SK-N-SH (cell line): ENCODE data around the gene ISX. TPM values are rescaled to one million over a fixed set of nuclear protein-coding genes. Genes with fewer than 3 reads are reported as not detected.

Experiments
- CTCF ChIA-PET: fragments of 300-600, 350-600 bp; formaldehyde crosslinking; extraction: SDS; loops from one replicate; lab custom pipeline; 2021; lab: Yijun Ruan, JAX
- POLR2A ChIA-PET: fragments of 350-600 bp; sonication (Branson Sonifier 250); formaldehyde crosslinking; extraction: SDS; loops from one replicate; lab custom pipeline; 2020; ENCODE audit warnings: antibody characterized with exemption, inconsistent platforms; lab: Yijun Ruan, JAX
- DNase-seq: peaks from one replicate; pipeline ENCODE4 v3.0.0; 2012
- H2AFZ ChIP-seq: fragments of 200-600 bp; sonication (generic); 2 replicates; pipeline ENCODE4 v1.8.1; 2016; ENCODE audit warnings: antibody characterized with exemption, mild to moderate bottlenecking, low read depth
- H3F3A ChIP-seq: fragments of 200-600 bp; sonication (generic); replicated peaks from 2 replicates; pipeline ENCODE3; 2016; ENCODE audit warnings: antibody characterized with exemption, mild to moderate bottlenecking; ENCODE audit not compliant: insufficient read depth
- H3K27ac ChIP-seq, 2 experiments: fragments of 200-500 bp in 1 of 2; fragments of 200-600 bp in 1 of 2; sonication (Bioruptor generic) in 1 of 2; sonication (generic), shearing (Covaris generic) in 1 of 2; 2 replicates each; pipeline versions ENCODE4 v1.5.1 to v1.6.1; 2014 to 2016; ENCODE audit warnings: low read depth in 2 of 2, inconsistent platforms in 1 of 2, low read length in 1 of 2, mild to moderate bottlenecking in 1 of 2, mixed read lengths in 1 of 2
- H3K27me3 ChIP-seq: fragments of 200-600 bp; sonication (generic), shearing (Covaris generic); 2 replicates; pipeline ENCODE4 v1.6.1; 2016; ENCODE audit warnings: mixed run types; ENCODE audit not compliant: insufficient read depth
- H3K36me3 ChIP-seq, 2 experiments: fragments of 200-500 bp in 1 of 2; fragments of 200-600 bp in 1 of 2; sonication (Bioruptor generic) in 1 of 2; sonication (generic) in 1 of 2; replicated peaks in 1 of 2; 2 replicates each; pipeline versions ENCODE3 to v1.5.1; 2014 to 2016; ENCODE audit warnings: low read length in 1 of 2, mild to moderate bottlenecking in 1 of 2; ENCODE audit not compliant: insufficient read depth in 2 of 2, control insufficient read depth in 1 of 2
- H3K4me1 ChIP-seq, 2 experiments: fragments of 200-500 bp in 1 of 2; fragments of 200-600 bp in 1 of 2; sonication (Bioruptor generic) in 1 of 2; sonication (generic), shearing (Covaris generic) in 1 of 2; 2 replicates each; pipeline versions ENCODE4 v1.5.1 to v1.6.1; 2014 to 2016; ENCODE audit warnings: low read depth in 1 of 2, low read length in 1 of 2, mixed run types in 1 of 2; ENCODE audit not compliant: insufficient read depth in 2 of 2, control insufficient read depth in 1 of 2
- H3K4me2 ChIP-seq: fragments of 200-600 bp; sonication (generic), shearing (Covaris generic); 2 replicates; pipeline ENCODE4 v1.6.1; 2017; ENCODE audit warnings: mixed run types
- H3K4me3 ChIP-seq, 2 experiments: fragments of 200-500 bp in 1 of 2; fragments of 200-600 bp in 1 of 2; sonication (Bioruptor generic) in 1 of 2; sonication (generic), shearing (Covaris generic) in 1 of 2; 2 replicates each; pipeline versions ENCODE4 v1.5.1 to v1.8.1; 2014 to 2016; ENCODE audit warnings: low read depth in 2 of 2, inconsistent platforms in 1 of 2, low read length in 1 of 2, mild to moderate bottlenecking in 1 of 2, mixed read lengths in 1 of 2, moderate library complexity in 1 of 2
- H3K79me2 ChIP-seq: fragments of 200-600 bp; sonication (generic); 2 replicates; pipeline ENCODE4 v1.8.1; 2017; ENCODE audit warnings: mild to moderate bottlenecking; ENCODE audit not compliant: insufficient read depth
- H3K9ac ChIP-seq: fragments of 200-600 bp; sonication (generic); 2 replicates; pipeline ENCODE4 v1.6.1; 2017; ENCODE audit warnings: mixed run types
- H3K9me2 ChIP-seq: fragments of 200-600 bp; sonication (generic); 2 replicates; pipeline ENCODE4 v1.6.1; 2017; ENCODE audit warnings: mixed run types
- H3K9me3 ChIP-seq: fragments of 200-600 bp; sonication (generic); 2 replicates; pipeline ENCODE4 v1.6.1; 2017; ENCODE audit warnings: mixed run types, mild to moderate bottlenecking, moderate library complexity
- H4K20me1 ChIP-seq: fragments of 200-600 bp; sonication (generic); 2 replicates; pipeline ENCODE4 v1.6.1; 2017; ENCODE audit warnings: mild to moderate bottlenecking, mixed run types; ENCODE audit not compliant: insufficient read depth
- CTCF ChIP-seq: fragments of 200-600 bp; sonication (generic); IDR thresholded peaks from 2 replicates; pipeline ENCODE4 v1.6.1; 2017; ENCODE audit warnings: antibody characterized with exemption, mild to moderate bottlenecking, moderate library complexity
- EP300 ChIP-seq, 2 experiments: IDR thresholded peaks; 2 replicates each; pipeline versions ENCODE4 v1.4.0 to v1.6.1; 2012; ENCODE audit warnings: borderline replicate concordance in 1 of 2, low read depth in 1 of 2, low read length in 1 of 2
- EZH2phosphoT487 ChIP-seq: fragments of 200-600 bp; sonication (generic); IDR thresholded peaks from 2 replicates; pipeline ENCODE4 v1.6.1; 2017; ENCODE audit warnings: low read depth, mixed run types, mild to moderate bottlenecking, antibody characterized with exemption, moderate library complexity, borderline replicate concordance
- GATA2 ChIP-seq: sonication (generic); formaldehyde crosslinking; IDR thresholded peaks from 2 replicates; pipeline ENCODE4 v1.5.0; 2020; ENCODE audit warnings: mild to moderate bottlenecking, missing genetic modification reagents
- MAX ChIP-seq: IDR thresholded peaks from 2 replicates; pipeline ENCODE4 v1.4.0; 2012; ENCODE audit warnings: low read depth
- MEF2A ChIP-seq: IDR thresholded peaks from 2 replicates; pipeline ENCODE4 v1.4.0; 2012; ENCODE audit warnings: low read depth, borderline replicate concordance
- MXI1 ChIP-seq: IDR thresholded peaks from 2 replicates; pipeline ENCODE4 v1.6.1; 2012; ENCODE audit warnings: mild to moderate bottlenecking, low read depth, low read length, improper control_type of control experiment
- NRF1 ChIP-seq: IDR thresholded peaks from 2 replicates; pipeline ENCODE4 v1.6.1; 2012; ENCODE audit warnings: low read depth, mild to moderate bottlenecking, low read length
- RAD21 ChIP-seq: IDR thresholded peaks from 2 replicates; pipeline ENCODE4 v1.6.1; 2012; ENCODE audit warnings: mild to moderate bottlenecking, low read length
- RCOR1 ChIP-seq: fragments of 150-350 bp; IDR thresholded peaks from 2 replicates; pipeline ENCODE4 v1.6.1; 2017; ENCODE audit warnings: antibody characterized with exemption, low read length
- SIN3A ChIP-seq: IDR thresholded peaks from 2 replicates; pipeline ENCODE4 v1.6.1; 2012; ENCODE audit warnings: low read depth, mild to moderate bottlenecking, low read length, moderate library complexity, borderline replicate concordance
- SMC3 ChIP-seq: IDR thresholded peaks from 2 replicates; pipeline ENCODE4 v1.6.1; 2012; ENCODE audit warnings: low read depth, low read length, improper control_type of control experiment
- TAF1 ChIP-seq: IDR thresholded peaks from 2 replicates; pipeline ENCODE4 v1.6.1; 2012; ENCODE audit warnings: low read depth, mild to moderate bottlenecking, low read length, moderate library complexity, borderline replicate concordance
- USF2 ChIP-seq: fragments of 150-350 bp; IDR thresholded peaks from 2 replicates; pipeline ENCODE4 v1.6.1; 2017; ENCODE audit warnings: antibody characterized with exemption, low read length, low read depth, borderline replicate concordance
- WGBS: methylation state at CpG from one replicate; pipeline ENCODE4 v1.1.6; 2017; ENCODE audit warnings: low lambda C conversion rate; 5-methylcytosine and 5-hydroxymethylcytosine counted together
- polyA plus RNA-seq, 3 experiments: library from polyadenylated mRNA; depleted of rRNA; stranded (reverse); fragments of >200 nt; gene quantifications; 2 replicates each; pipeline ENCODE4 v1.2.3, GENCODE V29; 2012

The ISX gene
- polyA plus RNA-seq, 1 of the 3 experiments (the other 2 are of a cell fraction), result not detected

- Histone ChIP-seq H3K27ac (no peak overlapping the region), H3K9me2 (no peaks in the 10 kb centered on the region), H3K36me3 (no peaks in the 10 kb centered on the region), H3K79me2 (no peaks in the 10 kb centered on the region), H3K9me3 (no peaks in the 10 kb centered on the region), H3K4me1 (no peaks in the 10 kb centered on the region), H3K9ac (no peak overlapping the region), H4K20me1 (no peaks in the 10 kb centered on the region), H2AFZ (no peak overlapping the region), H3K4me3 (no peak overlapping the region), H3F3A (no peaks in the 10 kb centered on the region), H3K27me3 (no peaks in the 10 kb centered on the region), H3K4me2 (no peak overlapping the region)
- POLR2A ChIA-PET, result no interaction called here
- 0% methylated on average over 3 of the region's 3 CpGs for WGBS
- no peak for DNase-seq
- CTCF ChIA-PET, result interaction anchor here (1.2 kb wide), 1 partner anchor 617 kb away, joined by 3 read pairs; no protein-coding TSS in a partner anchor
- TF ChIP-seq GATA2 (CRISPR knock-in tag) (no peak), SMC3 (no peak), USF2 (no peak)
These were observed 33.4 kb upstream of the ISX start for GRCh38 chr22:35032571-35032970.

- no peaks in the 10 kb centered on the region for H3F3A ChIP-seq
- no peaks in the 10 kb centered on the region for H3K9me3 ChIP-seq
- no peaks in the 10 kb centered on the region for H3K9me2 ChIP-seq
- POLR2A ChIA-PET, result no interaction called here
- H3K4me1 ChIP-seq, result no peaks in the 10 kb centered on the region
- no peaks in the 10 kb centered on the region for H3K27me3 ChIP-seq
- no peaks in the 10 kb centered on the region for H3K36me3 ChIP-seq
- TF ChIP-seq RCOR1, result no peak
- no peak for TF ChIP-seq MEF2A
- no peak for TF ChIP-seq EP300 (IDR thresholded peaks at IDR 0.05; ENCODE audit: borderline replicate concordance in 1 of 2, low read depth in 1 of 2, low read length in 1 of 2)
- TF ChIP-seq MXI1, result no peak
- TF ChIP-seq, all 33 proteins: peak for 0
- DNase-seq, result no peak
- H4K20me1 ChIP-seq, result no peaks in the 10 kb centered on the region
- H3K79me2 ChIP-seq, result no peaks in the 10 kb centered on the region
- 16% methylated on average over 5 of the region's 6 CpGs for WGBS
- H3K9ac ChIP-seq, result no peak overlapping the region
- no peak overlapping the region for H3K4me2 ChIP-seq
- no peak overlapping the region for H3K4me3 ChIP-seq
- H2AFZ ChIP-seq, result no peak overlapping the region
- no peak overlapping the region for H3K27ac ChIP-seq
- CTCF ChIA-PET, result interaction anchor here (5.5 kb wide), 1 partner anchor 10 kb away, joined by 32 read pairs; no protein-coding TSS in a partner anchor
These were observed 32.2 kb upstream of the ISX start for GRCh38 chr22:35033635-35034296.

GRCh38 chr22:35034963-35035362 lies 31.0 kb upstream of the ISX start:
- Histone ChIP-seq H3K9me2 (no peaks in the 10 kb centered on the region), H4K20me1 (no peaks in the 10 kb centered on the region), H3K27ac (no peak overlapping the region), H2AFZ (no peak overlapping the region), H3K4me3 (no peak overlapping the region), H3K9ac (no peak overlapping the region), H3K4me1 (peaks cover 0 to 2% of the 10 kb centered on the region in 2 experiments; a peak in 1 of 4 replicates), H3K79me2 (no peaks in the 10 kb centered on the region), H3K27me3 (no peaks in the 10 kb centered on the region), H3F3A (no peaks in the 10 kb centered on the region), H3K9me3 (no peaks in the 10 kb centered on the region), H3K36me3 (no peaks in the 10 kb centered on the region), H3K4me2 (no peak overlapping the region)
- POLR2A ChIA-PET, result no interaction called here
- WGBS, result 3% methylated on average over 3 of the region's 3 CpGs
- CTCF ChIA-PET, result interaction anchor here (5.5 kb wide), 1 partner anchor 11 kb away, joined by 32 read pairs; no protein-coding TSS in a partner anchor
- no peak for DNase-seq
- no peak for TF ChIP-seq EZH2phosphoT487
- TF ChIP-seq SIN3A, result no peak
- TF ChIP-seq MXI1, result no peak
- TF ChIP-seq CTCF, result no peak
- no peak for TF ChIP-seq TAF1
- no peak for TF ChIP-seq USF2
- TF ChIP-seq NRF1, result no peak
- no peak for TF ChIP-seq MAX
- no peak for TF ChIP-seq RAD21
